ENCODE data around the gene YAF2.

YAF2 gene

GRCh38 chr12:42166501-42166900 lies 71.5 kb downstream of the YAF2 start:
- Histone ChIP-seq H3K4me3 (replicated peaks; ENCODE audit: insufficient read depth, low read length) (no peak overlapping the region), H3K27me3 (ENCODE audit: insufficient read depth, poor library complexity, severe bottlenecking) (no peaks in the 10 kb centered on the region), H3K27ac (replicated peaks) (no peak overlapping the region)
- no peak for TF ChIP-seq SPI1 (IDR thresholded peaks at IDR 0.05; ENCODE audit: borderline replicate concordance, low read depth)
- TF ChIP-seq GABPA (IDR thresholded peaks at IDR 0.05; ENCODE audit: low read depth): no peak
- no peak for DNase-seq (ENCODE audit: low read depth in 1 of 2, low spot score in 1 of 2)

GRCh38 chr12:42163913-42164312 lies 74.1 kb downstream of the YAF2 start:
- Histone ChIP-seq H3K4me3 (replicated peaks; ENCODE audit: insufficient read depth, low read length) (no peak overlapping the region), H3K27me3 (ENCODE audit: insufficient read depth, poor library complexity, severe bottlenecking) (no peaks in the 10 kb centered on the region), H3K27ac (replicated peaks) (no peak overlapping the region)
- TF ChIP-seq CTCF (IDR thresholded peaks at IDR 0.05; ENCODE audit: insufficient read depth, low read length) (no peak), GABPA (IDR thresholded peaks at IDR 0.05; ENCODE audit: low read depth) (no peak), SPI1 (IDR thresholded peaks at IDR 0.05; ENCODE audit: borderline replicate concordance, low read depth) (no peak), POLR2AphosphoS5 (IDR thresholded peaks at IDR 0.05; ENCODE audit: low read depth) (no peak), REST (IDR thresholded peaks at IDR 0.05; ENCODE audit: insufficient replicate concordance, low read depth) (no peak)
- DNase-seq (ENCODE audit: low read depth in 1 of 2, low spot score in 1 of 2): no peak

- Histone ChIP-seq H3K4me3 (replicated peaks; ENCODE audit: insufficient read depth, low read length) (no peak overlapping the region), H3K27ac (replicated peaks) (no peak overlapping the region), H3K27me3 (ENCODE audit: insufficient read depth, poor library complexity, severe bottlenecking) (no peaks in the 10 kb centered on the region)
- DNase-seq (ENCODE audit: low read depth in 1 of 2, low spot score in 1 of 2): no peak
- TF ChIP-seq REST (IDR thresholded peaks at IDR 0.05; ENCODE audit: insufficient replicate concordance, low read depth) (no peak), POLR2AphosphoS5 (IDR thresholded peaks at IDR 0.05; ENCODE audit: low read depth) (no peak), SPI1 (IDR thresholded peaks at IDR 0.05; ENCODE audit: borderline replicate concordance, low read depth) (no peak), CTCF (IDR thresholded peaks at IDR 0.05; ENCODE audit: insufficient read depth, low read length) (no peak), GABPA (IDR thresholded peaks at IDR 0.05; ENCODE audit: low read depth) (no peak)
Observed at GRCh38 chr12:42162965-42163364, 75.1 kb downstream of the YAF2 start.

GRCh38 chr12:42162193-42162592 lies 75.9 kb downstream of the YAF2 start:
- H3K27ac ChIP-seq (replicated peaks): no peak overlapping the region
- TF ChIP-seq SPI1 (IDR thresholded peaks at IDR 0.05; ENCODE audit: borderline replicate concordance, low read depth): no peak
- no peak for TF ChIP-seq GABPA (IDR thresholded peaks at IDR 0.05; ENCODE audit: low read depth)
- no peak for TF ChIP-seq POLR2AphosphoS5 (IDR thresholded peaks at IDR 0.05; ENCODE audit: low read depth)
- TF ChIP-seq REST (IDR thresholded peaks at IDR 0.05; ENCODE audit: insufficient replicate concordance, low read depth): no peak
- TF ChIP-seq CTCF (IDR thresholded peaks at IDR 0.05; ENCODE audit: insufficient read depth, low read length): no peak
- no peak for DNase-seq (ENCODE audit: low read depth in 1 of 2, low spot score in 1 of 2)
- no peaks in the 10 kb centered on the region for H3K27me3 ChIP-seq (ENCODE audit: insufficient read depth, poor library complexity, severe bottlenecking)
- H3K4me3 ChIP-seq (replicated peaks; ENCODE audit: insufficient read depth, low read length): no peak overlapping the region

All from HL-60 (cell line).